NCI-H146 (cell line): ENCODE results near the gene LIG4.

Experiments
- DNase-seq: peaks from one replicate; lab custom pipeline; 2025; lab: John Stamatoyannopoulos, UW

The LIG4 gene

DNA sequence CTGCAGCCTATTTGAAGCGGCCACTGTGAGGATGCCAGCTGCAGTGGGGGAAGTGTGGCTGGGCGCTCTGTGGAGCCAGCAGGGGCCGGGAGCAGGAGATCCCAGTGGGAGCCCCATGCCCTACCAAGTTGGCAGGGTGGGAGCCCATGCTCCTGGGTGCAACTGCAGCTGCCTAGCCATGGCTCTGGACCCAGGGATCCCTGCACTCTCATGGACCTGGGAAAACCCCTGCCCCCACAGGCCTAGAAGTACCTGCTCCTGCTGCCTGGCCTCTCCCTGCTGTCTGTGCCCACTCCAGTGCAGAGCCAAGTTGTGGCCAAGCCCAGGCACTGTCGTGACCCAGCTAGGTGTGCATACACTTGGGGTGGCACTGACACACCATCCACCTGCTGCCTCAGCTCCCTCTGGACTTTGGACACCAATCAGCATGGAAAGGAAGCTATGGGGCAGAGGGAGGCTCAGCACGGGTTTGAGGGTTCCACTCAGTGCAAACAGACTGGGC lies 20.9 kb downstream of the LIG4 start:
- no peak for DNase-seq

GRCh38 chr13:108193806-108194205 lies 21.5 kb downstream of the LIG4 start:
- DNase-seq, result no peak

DNA sequence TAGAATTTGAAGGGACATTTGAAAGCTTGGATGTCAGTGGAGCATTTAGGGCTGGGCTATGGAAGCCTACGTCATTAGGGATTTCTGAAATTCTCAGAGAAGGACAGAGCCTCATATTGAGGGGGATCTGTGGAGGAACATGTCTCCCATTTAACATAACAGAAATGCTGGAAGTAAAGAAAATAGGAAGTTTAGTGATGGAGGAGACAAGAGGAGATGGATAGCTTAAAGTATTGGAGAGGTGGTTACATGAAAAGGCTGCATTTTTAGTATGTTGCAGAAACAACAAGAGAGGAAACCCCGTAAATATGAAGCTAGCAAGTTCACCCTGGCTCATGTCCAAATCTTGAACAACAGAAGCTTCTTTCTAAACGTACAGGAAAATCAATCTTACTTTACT lies 24.4 kb downstream of the LIG4 start:
- no peak for DNase-seq

GRCh38 chr13:108188260-108188659 lies 27.1 kb downstream of the LIG4 start:
- DNase-seq, result no peak

DNA sequence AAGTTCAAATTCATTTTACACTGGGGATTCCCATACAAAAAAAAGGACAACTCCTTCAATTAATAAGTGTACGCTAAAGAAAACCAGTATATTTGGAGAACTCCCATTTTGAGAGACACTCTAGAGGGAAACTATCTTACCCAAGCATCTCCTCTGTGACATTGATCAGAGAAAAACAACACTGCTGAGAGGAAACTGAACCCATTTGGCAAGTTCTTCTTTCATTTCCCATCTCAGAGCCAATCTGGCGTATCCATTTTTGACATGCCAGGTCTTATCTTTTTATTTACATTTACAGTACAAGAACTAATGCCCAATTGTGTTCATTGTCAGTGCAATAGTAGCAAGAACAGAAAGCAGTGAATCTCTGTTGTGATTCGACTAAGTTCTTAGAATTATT lies 30.1 kb downstream of the LIG4 start:
- no peak for DNase-seq

DNA sequence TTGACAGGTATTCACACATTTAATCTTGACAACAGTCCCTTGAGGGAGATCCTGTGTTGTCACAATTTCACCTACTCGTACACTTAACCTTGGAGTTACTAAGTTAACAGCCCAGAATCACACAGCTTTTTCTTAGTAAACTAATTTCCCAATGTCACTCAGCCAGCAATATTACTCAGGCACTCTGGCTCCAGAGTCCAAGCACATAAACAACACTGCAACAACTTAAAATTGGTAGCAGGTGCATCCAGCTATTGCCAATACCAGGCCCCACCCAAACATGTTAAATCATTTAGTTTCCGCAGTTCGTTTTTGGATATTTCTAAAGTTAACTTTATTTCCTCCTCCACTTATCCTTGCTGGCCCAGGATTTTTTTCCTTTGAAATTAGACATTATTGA lies 32.7 kb downstream of the LIG4 start:
- DNase-seq, result no peak

- DNase-seq, result no peak
These were observed 37.3 kb downstream of the LIG4 start for GRCh38 chr13:108178078-108178477.

GRCh38 chr13:108176685-108177274 lies 38.6 kb downstream of the LIG4 start:
- peak; percentile 44 for DNase-seq

GRCh38 chr13:108168929-108169328 lies 46.4 kb downstream of the LIG4 start:
- no peak for DNase-seq

GRCh38 chr13:108166078-108166477 lies 49.3 kb downstream of the LIG4 start:
- no peak for DNase-seq

DNA sequence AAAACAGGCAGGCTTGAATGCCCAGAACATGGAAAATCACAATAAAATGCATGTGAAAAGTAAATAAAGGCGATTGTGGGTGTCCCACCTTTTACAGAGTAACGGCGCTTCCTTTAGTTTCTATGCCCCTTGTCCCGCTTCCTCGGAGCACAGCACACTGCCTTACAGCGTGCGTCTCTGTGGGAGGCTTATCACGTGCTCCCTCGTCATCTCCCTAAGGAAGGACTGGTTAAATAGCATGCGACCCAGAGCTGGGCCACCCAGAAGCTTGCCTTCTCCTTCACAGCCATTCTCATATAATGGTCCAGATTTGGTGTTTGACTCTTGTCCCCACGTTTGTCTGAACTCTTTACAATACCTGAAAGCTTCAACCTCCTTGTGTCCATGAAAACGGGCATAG lies 56.6 kb downstream of the LIG4 start:
- no peak for DNase-seq
